ENCODE data around the gene MICALL2.

GRCh38 chr7:1404460-1404809, 54.8 kb downstream of the MICALL2 start:
- TF ChIP-seq CTCF (IDR thresholded peaks at IDR 0.05; ENCODE audit: low read depth, low read length) (no peak), MAX (IDR thresholded peaks at IDR 0.05; ENCODE audit: low read depth, low read length) (no peak), MYC (IDR thresholded peaks at IDR 0.05; ENCODE audit: low read depth, low read length) (no peak)

Data from NB4 (cell line).